ENCODE measurements around the gene CHERP. TPM values are rescaled to one million over a fixed set of nuclear protein-coding genes. Genes with fewer than 3 reads are reported as not detected.
A peak's percentile ranks its signal among the peaks of the same experiment; 100 is the strongest.

CHERP gene
- total and polyA plus RNA-seq, 2 donors (not counting 1 experiment from before 2014, with no cell fraction given), result 38.3 to 98.9 TPM

DNA sequence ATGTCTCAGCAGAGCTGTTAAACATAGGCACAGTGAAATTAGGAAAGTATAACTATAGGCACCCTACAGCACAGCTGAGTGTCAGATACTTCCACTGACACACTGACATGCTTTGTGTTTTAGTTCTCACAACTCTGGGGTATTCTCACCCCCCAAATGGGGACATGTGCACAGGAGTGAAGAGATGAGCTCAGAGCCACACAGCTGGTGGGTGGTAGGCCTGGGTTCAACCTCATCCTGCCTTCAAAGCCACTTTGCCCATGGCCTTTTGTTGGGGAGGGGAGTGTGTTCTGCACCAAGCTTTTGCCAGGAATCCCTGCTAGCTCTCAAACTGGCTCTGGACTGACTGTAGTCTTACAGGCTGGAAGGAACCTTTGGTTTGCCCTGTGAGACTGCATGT lies 31.7 kb upstream of the CHERP start:
- peak overlapping the region in 1 of 5 experiments; percentile 2 for H3K4me3 ChIP-seq (ENCODE audit: control extremely low read depth in 1 of 5, extremely low read depth in 1 of 5, insufficient read depth in 1 of 5, low read depth in 2 of 5, low read length in 4 of 5)
- no peak overlapping the region for H3K9ac ChIP-seq (ENCODE audit: low read length)
- peaks cover 0 to 57% of the 10 kb centered on the region in 2 experiments for H3K36me3 ChIP-seq (replicated peaks in 1 of 2; ENCODE audit: control extremely low read depth in 1 of 2, control insufficient read depth in 1 of 2, extremely low read depth in 1 of 2, insufficient read depth in 2 of 2, low read length in 1 of 2)
- H2AFZ ChIP-seq (ENCODE audit: insufficient read depth, low read depth, low read length, poor library complexity, severe bottlenecking), result no peak overlapping the region
- Mint-ChIP-seq H3K4me3 (peak overlapping the region; percentile 98), H3K4me1 (peaks cover 48% of the 10 kb centered on the region), H3K27me3 (no peaks in the 10 kb centered on the region), H3K27ac (peak overlapping the region; percentile 98), H3K9me3 (ENCODE audit: insufficient read depth) (no peaks in the 10 kb centered on the region)
- CTCF ChIA-PET, result interaction anchor here (0.7 to 4.2 kb wide), 4 partner anchors 8 to 38 kb away, joined by 3 to 26 read pairs (median 12); no protein-coding TSS in a partner anchor
- no peaks in the 10 kb centered on the region for H3K9me3 ChIP-seq (ENCODE audit: control extremely low read depth in 1 of 3, control insufficient read depth in 2 of 3, insufficient read depth in 1 of 3, low read length in 2 of 3)
- POLR2A ChIA-PET, result interaction anchor here (0.6 to 4.5 kb wide), 3 partner anchors 11 to 104 kb away, joined by 3 to 73 read pairs (median 3); partner anchors contain the start of gene MED26
- no peaks in the 10 kb centered on the region for H3K27me3 ChIP-seq (replicated peaks in 1 of 4; ENCODE audit: control extremely low read depth in 1 of 4, control insufficient read depth in 3 of 4, insufficient read depth in 4 of 4, low read length in 3 of 4)
- intact Hi-C loops (cut with micrococcal nuclease), result no loop called here
- no peak for ATAC-seq (ENCODE audit: low read depth)
- TF ChIP-seq, protein P1, sequence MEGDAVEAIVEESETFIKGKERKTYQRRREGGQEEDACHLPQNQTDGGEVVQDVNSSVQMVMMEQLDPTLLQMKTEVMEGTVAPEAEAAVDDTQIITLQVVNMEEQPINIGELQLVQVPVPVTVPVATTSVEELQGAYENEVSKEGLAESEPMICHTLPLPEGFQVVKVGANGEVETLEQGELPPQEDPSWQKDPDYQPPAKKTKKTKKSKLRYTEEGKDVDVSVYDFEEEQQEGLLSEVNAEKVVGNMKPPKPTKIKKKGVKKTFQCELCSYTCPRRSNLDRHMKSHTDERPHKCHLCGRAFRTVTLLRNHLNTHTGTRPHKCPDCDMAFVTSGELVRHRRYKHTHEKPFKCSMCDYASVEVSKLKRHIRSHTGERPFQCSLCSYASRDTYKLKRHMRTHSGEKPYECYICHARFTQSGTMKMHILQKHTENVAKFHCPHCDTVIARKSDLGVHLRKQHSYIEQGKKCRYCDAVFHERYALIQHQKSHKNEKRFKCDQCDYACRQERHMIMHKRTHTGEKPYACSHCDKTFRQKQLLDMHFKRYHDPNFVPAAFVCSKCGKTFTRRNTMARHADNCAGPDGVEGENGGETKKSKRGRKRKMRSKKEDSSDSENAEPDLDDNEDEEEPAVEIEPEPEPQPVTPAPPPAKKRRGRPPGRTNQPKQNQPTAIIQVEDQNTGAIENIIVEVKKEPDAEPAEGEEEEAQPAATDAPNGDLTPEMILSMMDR (IDR thresholded peaks at IDR 0.05), result no peak
- TF ChIP-seq EZH2 (IDR thresholded peaks at IDR 0.05; ENCODE audit: borderline replicate concordance, insufficient read depth, low read depth, low read length, poor library complexity, severe bottlenecking), result no peak
- H4K20me1 ChIP-seq (ENCODE audit: control insufficient read depth, insufficient read depth, low read length, poor library complexity, severe bottlenecking), result peaks cover 47% of the 10 kb centered on the region
- H3K4me1 ChIP-seq (ENCODE audit: control insufficient read depth in 2 of 2, insufficient read depth in 2 of 2, low read length in 2 of 2), result peaks cover 27 to 39% of the 10 kb centered on the region in 2 donors
- peak overlapping the region in 1 of 2 donors; percentile 96 for H3K27ac ChIP-seq (ENCODE audit: low read length in 2 of 2)
- peak overlapping the region; percentile 90 for H3K4me2 ChIP-seq (replicated peaks; ENCODE audit: low read depth, low read length, poor library complexity, severe bottlenecking)
- peaks cover 96% of the 10 kb centered on the region for H3K79me2 ChIP-seq (ENCODE audit: control insufficient read depth, insufficient read depth, low read length)
- DNase-seq, result no peak

DNA sequence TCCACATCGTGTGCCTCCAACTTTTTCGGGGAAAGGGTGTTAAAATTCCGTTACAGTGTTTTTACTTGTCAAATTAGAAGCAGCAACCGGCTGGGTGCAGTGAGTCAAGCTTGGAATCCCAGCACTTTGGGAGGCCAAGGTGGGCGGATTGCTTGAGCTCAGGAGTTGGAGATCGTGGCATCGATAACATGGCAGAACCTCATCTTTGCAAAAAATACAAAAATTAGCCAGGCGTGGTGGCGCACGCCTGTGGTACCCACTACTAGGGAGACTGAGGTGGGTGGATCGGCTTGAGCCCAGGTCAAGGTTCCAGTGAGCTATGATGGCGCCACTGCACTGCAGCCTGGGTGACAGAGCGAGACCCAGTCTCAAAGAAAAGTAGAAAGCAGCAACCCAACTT lies 31.1 kb upstream of the CHERP start:
- Histone ChIP-seq H3K36me3 (replicated peaks in 1 of 2; ENCODE audit: control extremely low read depth in 1 of 2, control insufficient read depth in 1 of 2, extremely low read depth in 1 of 2, insufficient read depth in 2 of 2, low read length in 1 of 2) (peaks cover 0 to 54% of the 10 kb centered on the region in 2 experiments), H2AFZ (ENCODE audit: insufficient read depth, low read depth, low read length, poor library complexity, severe bottlenecking) (no peak overlapping the region), H3K9me3 (ENCODE audit: control extremely low read depth in 1 of 3, control insufficient read depth in 2 of 3, insufficient read depth in 1 of 3, low read length in 2 of 3) (no peaks in the 10 kb centered on the region), H3K4me1 (ENCODE audit: control insufficient read depth in 2 of 2, insufficient read depth in 2 of 2, low read length in 2 of 2) (peaks cover 27 to 39% of the 10 kb centered on the region in 2 donors), H3K79me2 (ENCODE audit: control insufficient read depth, insufficient read depth, low read length) (peaks cover 93% of the 10 kb centered on the region), H3K27me3 (replicated peaks in 1 of 4; ENCODE audit: control extremely low read depth in 1 of 4, control insufficient read depth in 3 of 4, insufficient read depth in 4 of 4, low read length in 3 of 4) (no peaks in the 10 kb centered on the region), H4K20me1 (ENCODE audit: control insufficient read depth, insufficient read depth, low read length, poor library complexity, severe bottlenecking) (peaks cover 41% of the 10 kb centered on the region), H3K27ac (ENCODE audit: low read length in 2 of 2) (peak overlapping the region; percentile 79 to 96), H3K4me2 (replicated peaks; ENCODE audit: low read depth, low read length, poor library complexity, severe bottlenecking) (peak overlapping the region; percentile 90), H3K9ac (ENCODE audit: low read length) (peak overlapping the region; percentile 96), H3K4me3 (ENCODE audit: control extremely low read depth in 1 of 5, extremely low read depth in 1 of 5, insufficient read depth in 1 of 5, low read depth in 2 of 5, low read length in 4 of 5) (peak overlapping the region; percentile 75 to 97 (median 88))
- ATAC-seq (ENCODE audit: low read depth) (no peak), DNase-seq (peak; percentile 9)
- ChIA-PET POLR2A (interaction anchor here (0.5 to 4.5 kb wide), 4 partner anchors 12 to 222 kb away, joined by 3 to 73 read pairs (median 8); partner anchors contain the start of gene MED26), CTCF (interaction anchor here (1.4 to 4.2 kb wide), 3 partner anchors 9 to 14 kb away, joined by 5 to 26 read pairs (median 18); no protein-coding TSS in a partner anchor)
- Mint-ChIP-seq H3K27ac (peak overlapping the region; percentile 98), H3K9me3 (ENCODE audit: insufficient read depth) (no peaks in the 10 kb centered on the region), H3K27me3 (no peaks in the 10 kb centered on the region), H3K4me3 (peak overlapping the region; percentile 98), H3K4me1 (peaks cover 45% of the 10 kb centered on the region)
- intact Hi-C loops (cut with micrococcal nuclease), result no loop called here
- 73% methylated on average over 12 of the region's 13 CpGs for WGBS (ENCODE audit: insufficient coverage)
- TF ChIP-seq, protein P1 (IDR thresholded peaks at IDR 0.05), result no peak
- no peak for TF ChIP-seq EZH2 (IDR thresholded peaks at IDR 0.05; ENCODE audit: borderline replicate concordance, insufficient read depth, low read depth, low read length, poor library complexity, severe bottlenecking)
